HepG2 (cell line): Measurements from ENCODE around the gene OR14A2. TPM values are rescaled to one million over a fixed set of nuclear protein-coding genes. Genes with fewer than 3 reads are reported as not detected.

ENCODE experiments used
- ATAC-seq: fragments of 200-7000 bp; cut with Tn5 transposase; 3 replicates; pipeline ENCODE4 v1.9.1; 2020; ENCODE audit warnings: mild to moderate bottlenecking, moderate library complexity
- BruUV-seq: library from RNA; stranded (reverse); fragments of 400-500 nt; replicated peaks from 2 replicates; lab custom pipeline; 2021; lab: Mats Ljungman, UMichigan
- CTCF ChIA-PET: fragments of 300-600 bp; formaldehyde crosslinking; extraction: SDS; loops from one replicate; lab custom pipeline; 2021; ENCODE audit warnings: low total read pairs, inconsistent platforms, low intra/inter-chr PET ratio; lab: Yijun Ruan, JAX
- POLR2A ChIA-PET: fragments of 350-600 bp; sonication (Branson Sonifier 250); formaldehyde crosslinking; loops from one replicate; lab custom pipeline; 2020; ENCODE audit warnings: antibody characterized with exemption, inconsistent platforms; lab: Yijun Ruan, JAX
- DNase-seq: peaks from one replicate; pipeline ENCODE4 v3.0.0-alpha.2; 2015; ENCODE audit warnings: low spot score
- FAIRE-seq: peaks from 3 replicates; lab custom pipeline; 2011; peaks lifted over from hg19 to GRCh38; lab: Jason Lieb, UNC
- H2AFZ ChIP-seq: one replicate; pipeline ENCODE4 v1.6.1; 2011; ENCODE audit warnings: low read length, inconsistent platforms
- H3K27ac ChIP-seq: fragments of 300-600 bp; 3 replicates; pipeline ENCODE4 v1.8.0; 2011; ENCODE audit warnings: mixed run types, mild to moderate bottlenecking, mixed read lengths, low read length, inconsistent platforms; ENCODE audit not compliant: insufficient read depth; ENCODE audit errors: extremely low read length
- H3K27me3 ChIP-seq, 2 experiments: fragments of 200-600 bp in 1 of 2; 2 replicates in 1 of 2; 3 replicates in 1 of 2; pipeline versions ENCODE4 v1.6.0 to v1.8.0; 2011; ENCODE audit warnings: low read length in 2 of 2, mild to moderate bottlenecking in 2 of 2, moderate library complexity in 2 of 2, inconsistent platforms in 1 of 2; ENCODE audit not compliant: insufficient read depth in 2 of 2, control insufficient read depth in 1 of 2
- H3K36me3 ChIP-seq, 2 experiments: fragments of 200-600 bp in 1 of 2; replicated peaks in 1 of 2; 2 replicates in 1 of 2; 3 replicates in 1 of 2; pipeline versions ENCODE4 v1.5.1 to v1.8.0; 2011; ENCODE audit warnings: low read length in 2 of 2, inconsistent platforms in 1 of 2; ENCODE audit not compliant: insufficient read depth in 2 of 2, control insufficient read depth in 1 of 2
- H3K4me1 ChIP-seq: 2 replicates; pipeline ENCODE4 v1.5.1; 2012; ENCODE audit warnings: low read length, inconsistent platforms; ENCODE audit not compliant: insufficient read depth
- H3K4me2 ChIP-seq: 2 replicates; pipeline ENCODE4 v1.6.0; 2011; ENCODE audit warnings: low read depth, low read length, inconsistent platforms
- H3K4me3 ChIP-seq, 3 experiments: fragments of 200-600 bp in 1 of 3; sonication (generic), shearing (Covaris generic) in 1 of 3; replicated peaks in 1 of 3; 2 replicates each; pipeline ENCODE4 v1.5.1; 2011 to 2016; ENCODE audit warnings: low read length in 3 of 3, inconsistent platforms in 2 of 3, low read depth in 2 of 3, mild to moderate bottlenecking in 2 of 3, control low read depth in 1 of 3, mixed read lengths in 1 of 3; ENCODE audit not compliant: insufficient read depth in 1 of 3
- H3K79me2 ChIP-seq: one replicate; pipeline ENCODE4 v1.6.1; 2011; ENCODE audit warnings: low read length, inconsistent platforms; ENCODE audit not compliant: insufficient read depth
- H3K9ac ChIP-seq: 2 replicates; pipeline ENCODE4 v1.6.0; 2011; ENCODE audit warnings: mild to moderate bottlenecking, low read depth, low read length, inconsistent platforms; ENCODE audit not compliant: insufficient read depth
- H3K9me3 ChIP-seq: 2 replicates; pipeline ENCODE4 v1.5.1; 2012; ENCODE audit warnings: mild to moderate bottlenecking, low read length
- H4K20me1 ChIP-seq: 2 replicates; pipeline ENCODE4 v1.6.0; 2011; ENCODE audit warnings: inconsistent platforms, mild to moderate bottlenecking, low read length, moderate library complexity; ENCODE audit not compliant: insufficient read depth
- ADNP ChIP-seq: sonication (generic); formaldehyde crosslinking; IDR thresholded peaks from 2 replicates; pipeline ENCODE4 v1.4.0; 2020; ENCODE audit warnings: missing genetic modification reagents
- ASH2L ChIP-seq: fragments of 300-600, 200-600 bp; sonication (generic); IDR thresholded peaks from 2 replicates; pipeline ENCODE4 v1.7.0; 2017; ENCODE audit warnings: low read depth, mild to moderate bottlenecking, moderate library complexity, mixed read lengths, low read length; ENCODE audit not compliant: insufficient read length
- EZH2 ChIP-seq: conservative IDR thresholded peaks from 2 replicates; pipeline ENCODE4 v1.6.1; 2012; ENCODE audit warnings: mild to moderate bottlenecking, low read depth, low read length, moderate library complexity
- HDAC1 ChIP-seq: sonication (generic); formaldehyde crosslinking; IDR thresholded peaks from 2 replicates; pipeline ENCODE4 v1.5.1; 2020; ENCODE audit warnings: mild to moderate bottlenecking, missing genetic modification reagents
- KAT2B ChIP-seq: fragments of 150-350 bp; IDR thresholded peaks from 2 replicates; pipeline ENCODE4 v1.6.1; 2014; ENCODE audit warnings: low read depth, low read length, borderline replicate concordance
- PHF21A ChIP-seq: sonication (generic); formaldehyde crosslinking; IDR thresholded peaks from 2 replicates; pipeline ENCODE4 v1.5.0; 2020; ENCODE audit warnings: mild to moderate bottlenecking, missing genetic modification reagents
- POGZ ChIP-seq: sonication (generic); formaldehyde crosslinking; IDR thresholded peaks from 2 replicates; pipeline ENCODE4 v1.4.0; 2020; ENCODE audit warnings: mild to moderate bottlenecking, missing genetic modification reagents
- ZNF20 ChIP-seq: sonication (generic); formaldehyde crosslinking; IDR thresholded peaks from 2 replicates; pipeline ENCODE4 v1.4.0; 2020; ENCODE audit warnings: mild to moderate bottlenecking, moderate library complexity, missing genetic modification reagents
- ZNF572 ChIP-seq: sonication (generic); formaldehyde crosslinking; IDR thresholded peaks from 2 replicates; pipeline ENCODE4 v1.5.1; 2020; ENCODE audit warnings: mild to moderate bottlenecking, missing genetic modification reagents
- ZNF713 ChIP-seq: sonication (generic); formaldehyde crosslinking; IDR thresholded peaks from 2 replicates; pipeline ENCODE4 v1.4.0; 2020; ENCODE audit warnings: mild to moderate bottlenecking, missing genetic modification reagents
- ZNF776 ChIP-seq: sonication (generic); formaldehyde crosslinking; IDR thresholded peaks from 2 replicates; pipeline ENCODE4 v1.4.0; 2020; ENCODE audit warnings: mild to moderate bottlenecking, missing genetic modification reagents
- WGBS: methylation state at CpG from one replicate; pipeline ENCODE4 v1.1.6; 2017; ENCODE audit warnings: low lambda C conversion rate; 5-methylcytosine and 5-hydroxymethylcytosine counted together
- in situ Hi-C: cut with HindIII; loops from 2 replicates; pipeline ENCODE4 v1.10.0; 2017; ENCODE audit warnings: low pct_unique_long_range_greater_than_20kb; ENCODE audit not compliant: extremely low pct_ligation_motif_present
- intact Hi-C: fragments of 100-400 bp; cut with micrococcal nuclease; formaldehyde crosslinking; loops from one replicate; pipeline ENCODE4 v1.10.0; 2022; ENCODE audit not compliant: unreplicated experiment
- polyA plus RNA-seq, 8 experiments: library from polyadenylated mRNA; depleted of rRNA in 3 of 8; stranded (reverse) in 7 of 8; unstranded in 1 of 8; fragments of >200 nt; fragmentation: Illumina TruSeq in 4 of 8; extraction: Trizol in 4 of 8; gene quantifications; 2 replicates each; pipeline versions ENCODE4 v1.2.1 to v1.2.3, GENCODE V29; 2011 to 2016; ENCODE audit warnings: low read depth in 4 of 8, missing spikeins in 1 of 8, mixed read lengths in 1 of 8; ENCODE audit not compliant: insufficient read depth in 1 of 8
- total RNA-seq, 5 experiments: library from RNA; depleted of rRNA; stranded (reverse); fragments of >200 nt; fragmentation: Illumina TruSeq; extraction: Trizol; gene quantifications; 2 replicates each; pipeline ENCODE4 v1.2.3, GENCODE V29; 2016; ENCODE audit warnings: low read depth in 1 of 5
- TF ChIP-seq, protein P1 (sequence below): fragments of 450-650 bp; IDR thresholded peaks from 2 replicates; pipeline ENCODE4 v1.6.1; 2016
- TF ChIP-seq, protein P2 (sequence below): sonication (generic); formaldehyde crosslinking; IDR thresholded peaks from 2 replicates; pipeline ENCODE4 v1.5.0; 2020; ENCODE audit warnings: mild to moderate bottlenecking, missing genetic modification reagents, borderline replicate concordance
- TF ChIP-seq, protein P3 (sequence below): sonication (generic); formaldehyde crosslinking; IDR thresholded peaks from 2 replicates; pipeline ENCODE4 v1.4.0; 2020; ENCODE audit warnings: missing genetic modification reagents, borderline replicate concordance

OR14A2 gene
- total and polyA plus RNA-seq, 2 of the 13 experiments (the other 11 are each of a cell fraction or from before 2014, with no cell fraction given) = not detected

DNA sequence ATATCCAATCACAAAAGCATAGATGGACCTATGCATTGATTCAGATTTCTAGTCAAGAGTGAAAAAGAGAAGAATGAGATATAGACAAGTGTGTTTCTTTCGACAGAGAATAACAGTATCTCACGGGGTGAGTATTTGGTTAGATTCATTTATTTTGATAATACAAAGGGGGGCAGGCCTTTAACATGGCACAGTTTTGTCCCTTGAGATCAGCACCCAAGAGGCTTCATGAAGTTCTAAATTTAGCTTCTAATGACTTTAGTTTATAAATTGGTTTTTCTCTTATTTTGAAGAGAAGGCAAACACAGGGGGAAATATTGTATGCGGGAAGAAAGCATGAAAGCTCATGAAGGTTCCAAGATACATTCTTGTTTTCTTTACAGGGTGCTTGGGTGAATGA lies 12.5 kb upstream of the OR14A2 start, which contains the start of gene OR1C1:
OR1C1 (minus strand) TSS at position 101 of the 400 bp plus-strand sequence. CDS start 2,150 bp downstream, outside the sequence.
- Histone ChIP-seq H3K27me3 (no peaks in the 10 kb centered on the region), H3K9ac (no peak within 1 kb of the TSS), H3K79me2 (no peaks in the 10 kb centered on the region), H3K27ac (no peak within 1 kb of the TSS), H3K4me3 (no peak within 1 kb of the TSS), H2AFZ (no peak within 1 kb of the TSS), H3K9me3 (peaks cover 68% of the 10 kb centered on the region), H3K4me1 (no peaks in the 10 kb centered on the region), H3K4me2 (no peak within 1 kb of the TSS), H4K20me1 (no peaks in the 10 kb centered on the region), H3K36me3 (no peaks in the 10 kb centered on the region)
- ATAC-seq = no peak
- WGBS = 1% methylated on average over 3 of the region's 3 CpGs
- TF ChIP-seq PHF21A (CRISPR knock-in tag) = no peak
- TF ChIP-seq ZNF776 (CRISPR knock-in tag) = no peak
- TF ChIP-seq ZNF572 (CRISPR knock-in tag) = no peak
- TF ChIP-seq POGZ (CRISPR knock-in tag) = no peak
- no peak for TF ChIP-seq KAT2B
- TF ChIP-seq ADNP = no peak
- TF ChIP-seq ASH2L = no peak
- TF ChIP-seq EZH2 = no peak
- no peak for TF ChIP-seq HDAC1 (CRISPR knock-in tag)
- no peak for TF ChIP-seq ZNF20 (CRISPR knock-in tag)
- TF ChIP-seq, protein P1, sequence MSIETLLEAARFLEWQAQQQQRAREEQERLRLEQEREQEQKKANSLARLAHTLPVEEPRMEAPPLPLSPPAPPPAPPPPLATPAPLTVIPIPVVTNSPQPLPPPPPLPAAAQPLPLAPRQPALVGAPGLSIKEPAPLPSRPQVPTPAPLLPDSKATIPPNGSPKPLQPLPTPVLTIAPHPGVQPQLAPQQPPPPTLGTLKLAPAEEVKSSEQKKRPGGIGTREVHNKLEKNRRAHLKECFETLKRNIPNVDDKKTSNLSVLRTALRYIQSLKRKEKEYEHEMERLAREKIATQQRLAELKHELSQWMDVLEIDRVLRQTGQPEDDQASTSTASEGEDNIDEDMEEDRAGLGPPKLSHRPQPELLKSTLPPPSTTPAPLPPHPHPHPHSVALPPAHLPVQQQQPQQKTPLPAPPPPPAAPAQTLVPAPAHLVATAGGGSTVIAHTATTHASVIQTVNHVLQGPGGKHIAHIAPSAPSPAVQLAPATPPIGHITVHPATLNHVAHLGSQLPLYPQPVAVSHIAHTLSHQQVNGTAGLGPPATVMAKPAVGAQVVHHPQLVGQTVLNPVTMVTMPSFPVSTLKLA = no peak
- TF ChIP-seq, protein P2, sequence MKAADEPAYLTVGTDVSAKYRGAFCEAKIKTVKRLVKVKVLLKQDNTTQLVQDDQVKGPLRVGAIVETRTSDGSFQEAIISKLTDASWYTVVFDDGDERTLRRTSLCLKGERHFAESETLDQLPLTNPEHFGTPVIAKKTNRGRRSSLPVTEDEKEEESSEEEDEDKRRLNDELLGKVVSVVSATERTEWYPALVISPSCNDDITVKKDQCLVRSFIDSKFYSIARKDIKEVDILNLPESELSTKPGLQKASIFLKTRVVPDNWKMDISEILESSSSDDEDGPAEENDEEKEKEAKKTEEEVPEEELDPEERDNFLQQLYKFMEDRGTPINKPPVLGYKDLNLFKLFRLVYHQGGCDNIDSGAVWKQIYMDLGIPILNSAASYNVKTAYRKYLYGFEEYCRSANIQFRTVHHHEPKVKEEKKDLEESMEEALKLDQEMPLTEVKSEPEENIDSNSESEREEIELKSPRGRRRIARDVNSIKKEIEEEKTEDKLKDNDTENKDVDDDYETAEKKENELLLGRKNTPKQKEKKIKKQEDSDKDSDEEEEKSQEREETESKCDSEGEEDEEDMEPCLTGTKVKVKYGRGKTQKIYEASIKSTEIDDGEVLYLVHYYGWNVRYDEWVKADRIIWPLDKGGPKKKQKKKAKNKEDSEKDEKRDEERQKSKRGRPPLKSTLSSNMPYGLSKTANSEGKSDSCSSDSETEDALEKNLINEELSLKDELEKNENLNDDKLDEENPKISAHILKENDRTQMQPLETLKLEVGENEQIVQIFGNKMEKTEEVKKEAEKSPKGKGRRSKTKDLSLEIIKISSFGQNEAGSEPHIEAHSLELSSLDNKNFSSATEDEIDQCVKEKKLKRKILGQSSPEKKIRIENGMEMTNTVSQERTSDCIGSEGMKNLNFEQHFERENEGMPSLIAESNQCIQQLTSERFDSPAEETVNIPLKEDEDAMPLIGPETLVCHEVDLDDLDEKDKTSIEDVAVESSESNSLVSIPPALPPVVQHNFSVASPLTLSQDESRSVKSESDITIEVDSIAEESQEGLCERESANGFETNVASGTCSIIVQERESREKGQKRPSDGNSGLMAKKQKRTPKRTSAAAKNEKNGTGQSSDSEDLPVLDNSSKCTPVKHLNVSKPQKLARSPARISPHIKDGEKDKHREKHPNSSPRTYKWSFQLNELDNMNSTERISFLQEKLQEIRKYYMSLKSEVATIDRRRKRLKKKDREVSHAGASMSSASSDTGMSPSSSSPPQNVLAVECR = no peak
- TF ChIP-seq, protein P3, sequence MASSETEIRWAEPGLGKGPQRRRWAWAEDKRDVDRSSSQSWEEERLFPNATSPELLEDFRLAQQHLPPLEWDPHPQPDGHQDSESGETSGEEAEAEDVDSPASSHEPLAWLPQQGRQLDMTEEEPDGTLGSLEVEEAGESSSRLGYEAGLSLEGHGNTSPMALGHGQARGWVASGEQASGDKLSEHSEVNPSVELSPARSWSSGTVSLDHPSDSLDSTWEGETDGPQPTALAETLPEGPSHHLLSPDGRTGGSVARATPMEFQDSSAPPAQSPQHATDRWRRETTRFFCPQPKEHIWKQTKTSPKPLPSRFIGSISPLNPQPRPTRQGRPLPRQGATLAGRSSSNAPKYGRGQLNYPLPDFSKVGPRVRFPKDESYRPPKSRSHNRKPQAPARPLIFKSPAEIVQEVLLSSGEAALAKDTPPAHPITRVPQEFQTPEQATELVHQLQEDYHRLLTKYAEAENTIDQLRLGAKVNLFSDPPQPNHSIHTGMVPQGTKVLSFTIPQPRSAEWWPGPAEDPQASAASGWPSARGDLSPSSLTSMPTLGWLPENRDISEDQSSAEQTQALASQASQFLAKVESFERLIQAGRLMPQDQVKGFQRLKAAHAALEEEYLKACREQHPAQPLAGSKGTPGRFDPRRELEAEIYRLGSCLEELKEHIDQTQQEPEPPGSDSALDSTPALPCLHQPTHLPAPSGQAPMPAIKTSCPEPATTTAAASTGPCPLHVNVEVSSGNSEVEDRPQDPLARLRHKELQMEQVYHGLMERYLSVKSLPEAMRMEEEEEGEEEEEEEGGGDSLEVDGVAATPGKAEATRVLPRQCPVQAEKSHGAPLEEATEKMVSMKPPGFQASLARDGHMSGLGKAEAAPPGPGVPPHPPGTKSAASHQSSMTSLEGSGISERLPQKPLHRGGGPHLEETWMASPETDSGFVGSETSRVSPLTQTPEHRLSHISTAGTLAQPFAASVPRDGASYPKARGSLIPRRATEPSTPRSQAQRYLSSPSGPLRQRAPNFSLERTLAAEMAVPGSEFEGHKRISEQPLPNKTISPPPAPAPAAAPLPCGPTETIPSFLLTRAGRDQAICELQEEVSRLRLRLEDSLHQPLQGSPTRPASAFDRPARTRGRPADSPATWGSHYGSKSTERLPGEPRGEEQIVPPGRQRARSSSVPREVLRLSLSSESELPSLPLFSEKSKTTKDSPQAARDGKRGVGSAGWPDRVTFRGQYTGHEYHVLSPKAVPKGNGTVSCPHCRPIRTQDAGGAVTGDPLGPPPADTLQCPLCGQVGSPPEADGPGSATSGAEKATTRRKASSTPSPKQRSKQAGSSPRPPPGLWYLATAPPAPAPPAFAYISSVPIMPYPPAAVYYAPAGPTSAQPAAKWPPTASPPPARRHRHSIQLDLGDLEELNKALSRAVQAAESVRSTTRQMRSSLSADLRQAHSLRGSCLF (CRISPR knock-in tag) = no peak
- no peak for TF ChIP-seq ZNF713 (CRISPR knock-in tag)
- no peak for DNase-seq
- no TSS peak for BruUV-seq
- no peak for FAIRE-seq
- intact Hi-C loops (no loop called here), in situ Hi-C loops (no loop called here)
- POLR2A ChIA-PET = no interaction called here
- CTCF ChIA-PET = no interaction called here
